COLO829 (cell line): ENCODE data around the gene CDKN2AIP.

Experiments
- DNase-seq: peaks from one replicate; pipeline ENCODE4 v3.0.0; 2012; ENCODE audit warnings: low spot score

CDKN2AIP gene

DNA sequence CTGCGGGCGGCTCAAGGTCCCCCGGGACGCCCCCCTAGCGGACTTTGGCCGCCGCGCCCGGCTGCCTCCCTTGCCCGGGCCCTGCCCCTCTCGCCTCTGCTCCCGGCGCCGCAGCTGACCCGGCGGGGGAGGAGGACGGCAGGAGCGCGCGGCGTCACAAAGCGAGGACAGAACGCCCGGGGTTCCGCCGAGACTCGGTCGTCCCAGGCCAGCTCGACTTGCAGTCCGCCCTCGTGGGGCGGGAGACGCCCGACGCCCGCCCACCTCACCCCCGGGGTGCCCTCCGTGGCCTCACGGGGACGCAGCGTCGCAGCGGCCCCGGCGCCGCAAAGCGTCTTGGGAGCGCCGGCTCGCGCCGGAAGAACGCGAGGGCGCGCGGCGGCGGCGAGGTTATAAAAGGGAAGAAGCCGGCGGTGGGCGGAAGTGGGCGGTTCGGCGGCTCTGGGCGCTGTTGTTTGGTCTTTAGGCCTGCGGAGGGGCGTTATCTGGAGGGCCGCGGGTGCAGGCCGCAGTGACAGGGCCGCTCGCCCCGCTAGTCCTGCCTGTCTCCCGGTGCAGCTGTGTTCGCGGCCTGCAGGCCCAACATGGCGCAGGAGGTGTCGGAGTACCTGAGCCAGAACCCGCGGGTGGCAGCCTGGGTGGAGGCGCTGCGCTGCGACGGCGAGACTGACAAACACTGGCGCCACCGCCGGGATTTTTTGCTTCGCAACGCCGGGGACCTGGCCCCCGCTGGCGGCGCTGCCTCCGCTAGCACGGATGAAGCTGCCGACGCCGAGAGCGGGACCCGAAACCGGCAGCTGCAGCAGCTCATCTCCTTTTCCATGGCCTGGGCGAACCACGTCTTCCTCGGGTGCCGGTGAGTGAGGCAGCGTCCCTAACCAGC is at the start of gene CDKN2AIP:
Gene CDKN2AIP (plus strand): TSS at position 423 of the 883 bp plus-strand sequence. CDS start 162 bp downstream, at position 585.
- DNase-seq = peak; percentile 91

DNA sequence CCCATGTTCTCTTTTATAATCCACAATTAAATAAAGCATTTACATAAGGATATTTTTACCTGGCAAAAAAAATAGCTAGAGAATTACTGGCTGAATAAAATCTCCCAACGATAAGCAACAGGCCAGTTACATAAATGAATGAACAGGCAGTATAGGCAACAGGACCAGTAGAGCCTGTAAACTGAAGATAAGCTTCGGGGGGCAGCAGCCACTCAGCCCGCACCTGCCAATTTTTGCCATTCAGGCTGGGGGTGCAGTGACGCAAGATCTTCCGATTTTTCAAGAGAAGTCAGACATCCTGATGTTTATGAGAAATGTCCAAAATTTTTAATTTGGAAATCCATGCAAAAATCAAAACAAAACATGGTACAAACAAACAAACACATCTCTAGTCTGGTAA is 49.0 kb upstream of the CDKN2AIP start:
- no peak for DNase-seq

DNA sequence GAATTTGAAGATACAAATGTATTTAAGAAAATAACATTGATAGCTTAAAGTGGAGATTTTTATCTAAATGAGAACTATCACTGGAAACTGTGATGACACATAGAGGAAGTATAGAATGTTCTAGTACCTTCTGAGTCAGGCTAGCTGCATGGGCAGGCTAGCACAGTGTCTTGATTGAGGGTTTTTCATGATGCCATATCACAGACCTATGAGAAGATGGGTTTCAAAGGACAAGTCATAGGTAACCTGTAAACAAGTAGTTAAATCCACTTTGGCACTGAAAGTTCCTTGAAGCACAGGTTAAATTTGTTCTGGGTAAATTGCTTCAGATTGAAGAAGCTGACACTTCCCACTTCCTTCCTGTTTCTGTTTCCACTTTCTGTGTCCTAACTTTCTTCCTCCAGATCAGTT is 48.2 kb upstream of the CDKN2AIP start:
- DNase-seq = no peak

- no peak for DNase-seq
Measured at GRCh38 chr4:183397741-183398297, 46.6 kb upstream of the CDKN2AIP start.

GRCh38 chr4:183398298-183399125 is 45.9 kb upstream of the CDKN2AIP start:
- peak; percentile 67 for DNase-seq

- no peak for DNase-seq
Measured at GRCh38 chr4:183399126-183399522, 45.3 kb upstream of the CDKN2AIP start.

DNA sequence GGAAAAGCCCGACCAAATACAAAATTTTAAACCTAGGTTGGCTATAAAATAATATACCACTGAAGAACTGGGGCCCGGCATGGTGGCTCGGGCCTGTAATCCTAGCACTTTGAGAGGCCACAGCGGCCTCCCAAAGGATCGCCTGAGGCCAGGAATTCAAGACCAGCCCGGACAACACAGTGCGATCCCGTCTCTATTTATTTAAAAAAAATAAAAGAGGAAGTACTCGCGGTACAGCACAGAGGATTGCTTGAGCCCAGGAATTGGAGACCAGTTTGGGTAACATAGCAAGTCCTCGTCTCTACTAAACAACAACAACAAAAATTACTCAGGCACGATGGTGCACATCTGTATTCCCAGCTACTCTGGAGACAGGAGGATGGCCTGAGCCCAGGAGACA is 44.8 kb upstream of the CDKN2AIP start:
- DNase-seq = no peak

DNA sequence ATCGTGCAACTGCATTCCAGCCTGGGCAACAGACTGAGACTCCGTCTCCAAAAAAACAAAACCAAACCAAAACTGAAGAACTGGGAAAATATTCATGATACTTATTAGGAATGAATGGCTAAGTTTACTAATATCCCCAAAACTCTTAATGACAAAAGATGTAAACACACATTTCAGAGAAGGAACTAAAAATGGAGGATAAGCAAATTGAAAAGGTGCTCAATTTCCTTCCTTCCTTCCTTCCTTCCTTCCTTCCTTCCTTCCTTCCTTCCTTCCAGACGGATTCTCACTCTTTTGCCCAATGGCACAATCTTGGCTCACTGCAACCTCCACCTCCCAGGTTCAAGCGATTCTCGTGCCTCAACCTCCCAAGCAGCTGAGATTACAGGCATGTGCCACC is 44.4 kb upstream of the CDKN2AIP start:
- DNase-seq = no peak

DNA sequence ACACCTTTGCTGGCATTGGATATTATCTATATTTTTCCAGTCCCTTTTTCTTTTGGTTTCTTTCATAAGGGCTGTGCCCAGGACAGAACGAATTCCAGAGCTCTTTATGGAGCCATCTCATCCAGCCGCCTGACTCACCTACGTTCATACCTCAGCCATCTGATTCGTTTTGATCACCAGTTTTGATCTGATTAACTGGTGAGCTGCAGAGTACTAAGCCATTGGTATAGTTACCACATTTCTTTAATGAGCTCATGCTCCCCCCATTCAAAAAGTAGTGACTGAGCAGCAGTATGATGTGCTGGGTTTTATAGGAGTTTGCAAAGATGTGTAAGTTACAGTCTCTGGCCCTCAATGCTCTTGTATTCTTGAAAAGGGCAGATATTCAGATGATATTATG is 43.0 kb upstream of the CDKN2AIP start:
- DNase-seq = no peak

GRCh38 chr4:183402771-183403170 is 41.7 kb upstream of the CDKN2AIP start:
- no peak for DNase-seq

DNA sequence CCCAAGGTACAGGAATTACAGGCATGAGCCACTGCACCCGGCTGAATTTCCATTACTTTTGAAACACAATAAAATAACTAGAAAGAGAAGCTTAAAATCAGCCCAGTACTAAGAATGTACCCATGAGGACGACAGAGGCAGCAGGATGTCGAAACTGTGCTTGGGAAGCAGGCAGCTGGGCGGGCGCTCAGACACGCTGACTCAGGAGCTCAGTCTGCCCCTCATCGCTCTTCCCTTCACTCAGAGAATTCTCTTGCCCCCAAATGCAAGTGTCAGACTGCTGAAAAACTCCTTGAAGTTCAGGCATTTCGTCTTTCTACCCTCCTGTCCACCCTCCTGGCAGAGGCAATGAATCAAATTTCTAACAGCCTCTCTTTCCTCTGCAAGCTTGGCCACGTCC is 41.0 kb upstream of the CDKN2AIP start:
- no peak for DNase-seq

GRCh38 chr4:183403961-183404360 is 40.5 kb upstream of the CDKN2AIP start:
- DNase-seq = no peak

DNA sequence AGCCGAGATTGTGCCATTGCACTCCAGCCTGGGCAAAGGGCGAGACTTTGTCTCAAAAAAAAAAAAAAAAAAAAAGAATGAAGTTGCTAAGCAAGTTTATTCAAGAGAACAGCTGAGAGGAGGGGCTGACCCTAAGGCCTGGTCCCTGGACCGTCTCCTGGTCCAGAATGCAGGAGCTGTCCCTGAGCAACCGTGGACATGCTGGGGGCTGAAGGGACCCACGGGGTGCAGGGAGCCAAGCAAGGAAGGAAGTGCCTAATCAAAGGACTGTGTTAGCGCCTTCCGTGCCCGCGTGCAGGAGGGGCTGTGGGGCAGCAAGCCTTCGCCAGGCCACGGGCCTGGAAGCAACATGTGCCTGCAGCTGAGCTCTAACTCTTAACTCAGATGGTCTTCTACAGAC is 39.1 kb upstream of the CDKN2AIP start:
- DNase-seq = no peak

DNA sequence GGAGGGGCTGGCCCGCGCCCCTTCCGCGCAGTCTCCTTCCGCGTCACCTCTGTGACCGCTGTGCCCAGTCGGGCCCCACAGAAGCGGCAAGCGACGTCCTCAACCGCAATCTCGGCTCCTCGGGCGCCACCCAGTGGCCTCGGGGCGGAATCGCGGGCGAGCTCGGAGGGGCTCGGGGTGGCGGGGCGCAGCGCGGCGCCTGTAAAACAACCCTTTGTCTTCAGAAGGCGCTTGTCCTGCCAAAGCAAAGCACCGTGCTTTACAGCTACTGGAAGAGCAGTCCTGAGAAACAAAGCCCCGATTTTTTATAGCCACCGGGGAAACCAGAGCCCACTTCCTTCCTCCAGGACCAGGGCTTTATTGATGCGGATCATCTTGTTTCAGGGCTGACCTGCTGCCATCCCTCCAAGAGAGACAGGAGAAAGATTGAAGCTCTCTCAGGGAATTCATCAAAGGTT is 37.3 kb upstream of the CDKN2AIP start:
- DNase-seq = peak; percentile 71

DNA sequence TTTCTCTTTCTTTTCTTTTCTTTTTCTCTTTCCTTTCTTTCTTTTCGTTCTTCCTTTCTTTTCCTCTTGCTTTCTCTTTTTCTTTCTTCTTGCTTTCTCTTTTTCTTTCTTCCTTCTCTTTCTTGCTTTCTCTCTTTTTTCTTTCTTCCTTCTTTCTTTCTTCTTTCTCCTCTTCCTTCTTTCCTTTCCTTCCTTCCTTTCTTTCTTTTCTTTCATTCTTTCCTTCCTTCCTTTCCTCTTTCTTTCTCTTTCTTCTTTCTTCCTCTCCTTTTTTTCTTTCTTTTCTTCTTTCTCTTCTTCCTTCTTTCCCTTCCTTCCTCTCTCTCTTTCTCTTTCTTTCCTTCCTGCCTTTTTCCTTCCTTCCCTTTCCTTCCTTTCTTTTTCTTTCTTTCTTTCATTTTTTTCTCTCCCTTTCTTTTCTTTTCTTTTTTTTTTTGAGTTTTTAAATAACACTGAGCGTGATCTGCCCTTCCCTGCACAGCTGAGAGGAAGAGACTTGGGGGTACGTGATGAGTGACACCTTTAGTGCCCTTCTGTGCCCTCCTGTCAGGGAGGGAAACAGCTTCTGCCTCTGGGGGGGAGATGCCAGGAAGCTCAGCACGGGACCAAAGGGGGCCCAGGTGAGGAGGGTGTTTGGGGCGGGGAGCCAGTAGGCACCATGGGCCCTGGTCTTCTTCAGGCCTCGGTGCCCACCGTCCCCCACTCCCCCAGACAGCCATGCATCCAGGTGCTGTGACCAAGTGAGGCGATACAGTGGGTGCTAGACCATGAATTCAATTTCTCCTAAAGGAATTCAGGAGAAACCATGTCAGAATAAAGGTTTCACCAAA is 36.6 kb upstream of the CDKN2AIP start:
- no peak for DNase-seq

- DNase-seq = no peak
Measured at GRCh38 chr4:183408796-183409195, 35.6 kb upstream of the CDKN2AIP start.

DNA sequence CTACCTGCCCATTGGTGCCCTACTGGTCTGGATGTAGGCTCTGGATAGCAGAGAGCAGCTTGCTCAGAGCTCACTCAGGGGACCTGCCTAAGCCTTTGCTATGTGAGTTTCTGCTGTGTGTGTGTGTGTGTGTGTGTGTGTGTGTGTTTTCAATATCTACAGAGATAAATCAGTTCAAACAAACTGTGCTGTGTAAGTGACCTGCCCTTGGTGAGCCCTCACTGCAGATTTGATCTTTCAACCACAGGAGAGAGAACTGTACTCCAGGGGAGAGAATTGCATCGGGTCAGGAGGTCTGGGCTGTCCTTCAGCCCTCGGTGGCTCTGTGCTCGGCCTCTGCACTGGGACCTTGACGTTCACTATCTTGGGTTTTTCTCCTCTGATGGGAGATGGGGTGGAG is 35.0 kb upstream of the CDKN2AIP start:
- no peak for DNase-seq

DNA sequence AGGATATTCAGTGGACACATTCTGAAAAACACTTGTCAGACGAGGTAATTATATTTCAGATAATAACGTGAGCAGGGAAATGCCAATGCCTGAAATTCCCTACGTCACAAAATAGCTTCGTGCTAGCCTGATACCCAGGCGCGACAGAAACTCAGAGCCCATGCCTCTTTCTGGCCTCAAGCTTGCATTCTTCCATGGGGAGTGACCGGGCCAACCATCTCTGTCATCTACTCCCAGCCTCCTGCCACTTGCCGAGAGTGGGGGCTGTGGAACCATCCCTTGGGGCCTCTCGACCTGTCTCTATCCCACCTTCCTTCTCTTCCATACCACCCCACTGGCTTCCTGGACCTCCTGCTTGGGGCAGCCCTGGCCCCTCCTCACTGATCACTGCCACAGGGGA is 34.5 kb upstream of the CDKN2AIP start:
- DNase-seq = no peak

DNA sequence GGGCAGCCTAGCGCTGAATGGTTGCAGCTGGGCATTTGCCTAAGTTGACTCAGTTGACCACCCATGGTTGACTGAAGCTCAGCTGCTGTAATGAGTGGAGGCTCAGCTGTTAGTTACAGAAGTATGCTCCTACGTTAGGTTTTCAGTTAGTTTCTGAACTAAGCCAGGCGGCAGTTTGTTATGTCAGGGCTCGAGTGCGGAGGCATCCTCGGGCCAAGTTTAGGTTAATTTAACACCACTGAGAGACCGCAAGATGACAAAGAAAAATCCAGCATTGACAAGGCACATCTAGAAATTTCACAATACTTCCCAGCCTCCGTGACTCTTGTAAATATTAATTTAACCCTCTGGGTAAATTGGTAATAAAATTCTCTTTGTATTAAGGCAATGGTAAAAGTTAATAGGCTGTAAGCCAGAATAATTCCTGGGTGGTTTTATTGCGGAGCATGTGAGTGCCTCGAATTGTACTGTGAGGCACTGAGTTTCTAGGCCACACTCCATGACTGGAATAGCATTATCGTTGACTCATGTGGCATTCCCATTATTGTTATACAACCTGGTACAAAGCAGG is 33.1 kb upstream of the CDKN2AIP start:
- no peak for DNase-seq

- no peak for DNase-seq
Measured at GRCh38 chr4:183412821-183413220, 31.6 kb upstream of the CDKN2AIP start.
